NCI-H2171 treated with DMSO at 0.1 percent for 48 hours (cell line): ENCODE results near the gene DLG2.
"Not testable (repeated sequence)": the region's sequence is repeated elsewhere in the genome, so short reads cannot be mapped to it uniquely, and the experiment has no call there.

Source experiments
- DNase-seq: peaks from one replicate; lab custom pipeline; 2025; lab: John Stamatoyannopoulos, UW

DLG2 gene

GRCh38 chr11:83449338-83449913 is 2177.7 kb downstream of the DLG2 start:
- DNase-seq = no peak

GRCh38 chr11:83448686-83449085 is 2178.5 kb downstream of the DLG2 start:
- DNase-seq = no peak

- DNase-seq = not testable (repeated sequence)
Observed at GRCh38 chr11:83443880-83444279, 2183.3 kb downstream of the DLG2 start.

GRCh38 chr11:83441601-83442000 is 2185.5 kb downstream of the DLG2 start:
- DNase-seq = no peak

- no peak for DNase-seq
Observed at GRCh38 chr11:83441171-83441570, 2186.0 kb downstream of the DLG2 start.

- DNase-seq = no peak
Observed at GRCh38 chr11:83438438-83438837, 2188.7 kb downstream of the DLG2 start.

- no peak for DNase-seq
Observed at GRCh38 chr11:83437939-83438338, 2189.2 kb downstream of the DLG2 start.

GRCh38 chr11:83436855-83437254 is 2190.3 kb downstream of the DLG2 start:
- no peak for DNase-seq

GRCh38 chr11:83434812-83435211 is 2192.3 kb downstream of the DLG2 start:
- not testable (repeated sequence) for DNase-seq

GRCh38 chr11:83427943-83428342 is 2199.2 kb downstream of the DLG2 start:
- DNase-seq = no peak

GRCh38 chr11:83427501-83427900 is 2199.6 kb downstream of the DLG2 start:
- DNase-seq = no peak

GRCh38 chr11:83425137-83425466 is 2202.0 kb downstream of the DLG2 start:
- DNase-seq = no peak

- no peak for DNase-seq
Observed at GRCh38 chr11:83424376-83425136, 2202.6 kb downstream of the DLG2 start.

- DNase-seq = not testable (repeated sequence)
Observed at GRCh38 chr11:83422641-83423040, 2204.5 kb downstream of the DLG2 start.

- DNase-seq = no peak
Observed at GRCh38 chr11:83410605-83411565, 2216.3 kb downstream of the DLG2 start.

GRCh38 chr11:83409891-83410290 is 2217.3 kb downstream of the DLG2 start:
- DNase-seq = no peak

GRCh38 chr11:83409476-83409875 is 2217.7 kb downstream of the DLG2 start:
- DNase-seq = no peak

- no peak for DNase-seq
Observed at GRCh38 chr11:83408946-83409345, 2218.2 kb downstream of the DLG2 start.
